ENCODE data around the gene PEX11A. TPM values are rescaled to one million over a fixed set of nuclear protein-coding genes. Genes with fewer than 3 reads are reported as not detected.

Gene PEX11A
- total RNA-seq, 2 donors from 2014 or later: 4.5 to 17.3 TPM

GRCh38 chr15:89714775-89715174 is 24.2 kb upstream of the PEX11A start:
- H3K9me3 ChIP-seq: no peaks in the 10 kb centered on the region
- H3K4me1 ChIP-seq (ENCODE audit: control insufficient read depth in 1 of 2, low read depth in 2 of 2): no peaks in the 10 kb centered on the region
- DNase-seq (ENCODE audit: low spot score) (no peak), ATAC-seq (ENCODE audit: insufficient number of reproducible peaks, low FRiP score, low read depth) (no peak)
- H3K4me3 ChIP-seq: no peak overlapping the region
- H3K27me3 ChIP-seq (replicated peaks; ENCODE audit: insufficient read depth): no peaks in the 10 kb centered on the region
- H3K36me3 ChIP-seq: no peaks in the 10 kb centered on the region
- TF ChIP-seq CTCF (IDR thresholded peaks at IDR 0.05): no peak
- H3K27ac ChIP-seq: no peak overlapping the region

- Histone ChIP-seq H3K27me3 (replicated peaks; ENCODE audit: insufficient read depth) (no peaks in the 10 kb centered on the region), H3K27ac (no peak overlapping the region), H3K36me3 (no peaks in the 10 kb centered on the region), H3K9me3 (no peaks in the 10 kb centered on the region), H3K4me3 (no peak overlapping the region), H3K4me1 (ENCODE audit: control insufficient read depth in 1 of 2, low read depth in 2 of 2) (peaks cover 15 to 22% of the 10 kb centered on the region in 2 donors)
- no peak for ATAC-seq (ENCODE audit: insufficient number of reproducible peaks, low FRiP score, low read depth)
- no peak for DNase-seq (ENCODE audit: low spot score)
- TF ChIP-seq CTCF (IDR thresholded peaks at IDR 0.05): no peak
These were observed 17.0 kb upstream of the PEX11A start for GRCh38 chr15:89707577-89707976.

GRCh38 chr15:89704411-89704810 is 13.9 kb upstream of the PEX11A start:
- H3K4me3 ChIP-seq: no peak overlapping the region
- no peak for TF ChIP-seq CTCF (IDR thresholded peaks at IDR 0.05)
- no peaks in the 10 kb centered on the region for H3K36me3 ChIP-seq
- peaks cover 15 to 22% of the 10 kb centered on the region in 2 donors for H3K4me1 ChIP-seq (ENCODE audit: control insufficient read depth in 1 of 2, low read depth in 2 of 2)
- peak; percentile 43 for ATAC-seq (ENCODE audit: insufficient number of reproducible peaks, low FRiP score, low read depth)
- no peaks in the 10 kb centered on the region for H3K9me3 ChIP-seq
- no peak for DNase-seq (ENCODE audit: low spot score)
- H3K27me3 ChIP-seq (replicated peaks; ENCODE audit: insufficient read depth): no peaks in the 10 kb centered on the region
- peak overlapping the region in 1 of 2 donors; percentile 15 for H3K27ac ChIP-seq

DNA sequence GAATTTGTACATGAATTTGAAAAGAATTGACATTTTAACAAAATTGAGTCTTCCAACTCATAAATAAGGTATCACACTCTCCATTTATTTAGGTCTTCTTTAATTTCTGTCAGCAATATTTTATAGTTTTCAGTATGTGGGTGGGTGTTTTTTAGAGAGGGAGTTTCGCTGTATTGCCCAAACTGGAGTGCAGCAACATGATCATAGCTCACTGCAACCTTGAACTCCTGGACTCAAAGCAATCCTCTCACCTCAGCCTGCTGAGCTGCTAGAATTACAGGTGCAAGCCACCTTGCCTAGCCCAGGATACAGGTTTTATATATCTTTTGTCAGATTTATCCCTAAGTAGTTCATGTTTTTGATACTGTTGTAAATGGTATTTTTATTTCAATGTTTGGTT is 4.6 kb upstream of the PEX11A start:
- TF ChIP-seq CTCF (IDR thresholded peaks at IDR 0.05): no peak
- H3K9me3 ChIP-seq: no peaks in the 10 kb centered on the region
- H3K4me1 ChIP-seq (ENCODE audit: control insufficient read depth in 1 of 2, low read depth in 2 of 2): peaks cover 0 to 4% of the 10 kb centered on the region in 2 donors
- ATAC-seq (ENCODE audit: insufficient number of reproducible peaks, low FRiP score, low read depth): no peak
- no peak overlapping the region for H3K27ac ChIP-seq
- no peaks in the 10 kb centered on the region for H3K27me3 ChIP-seq (replicated peaks; ENCODE audit: insufficient read depth)
- no peak overlapping the region for H3K4me3 ChIP-seq
- no peaks in the 10 kb centered on the region for H3K36me3 ChIP-seq
- DNase-seq (ENCODE audit: low spot score): no peak

DNA sequence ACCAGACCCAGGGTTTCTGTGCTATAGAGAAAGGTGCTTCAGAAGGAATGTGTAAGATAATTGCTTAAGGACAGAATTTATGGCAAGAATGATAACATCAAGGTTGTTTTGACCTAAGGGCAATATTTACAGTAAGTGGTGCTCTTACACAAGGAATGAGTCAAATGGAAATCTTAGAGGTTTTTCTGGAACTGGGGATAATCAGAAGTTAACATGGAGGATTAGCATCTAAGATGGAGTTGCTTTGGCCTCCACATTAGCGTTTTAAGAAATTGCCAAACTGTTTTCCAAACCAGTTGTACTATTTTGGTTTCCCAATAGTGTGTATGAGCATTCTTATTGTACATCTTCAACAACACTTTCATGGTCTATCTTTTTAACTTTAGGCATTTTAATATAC is 3.1 kb upstream of the PEX11A start:
- no peak overlapping the region for H3K4me3 ChIP-seq
- H3K36me3 ChIP-seq: no peaks in the 10 kb centered on the region
- no peak overlapping the region for H3K27ac ChIP-seq
- ATAC-seq (ENCODE audit: insufficient number of reproducible peaks, low FRiP score, low read depth): no peak
- no peaks in the 10 kb centered on the region for H3K9me3 ChIP-seq
- H3K27me3 ChIP-seq (replicated peaks; ENCODE audit: insufficient read depth): no peaks in the 10 kb centered on the region
- no peak for TF ChIP-seq CTCF (IDR thresholded peaks at IDR 0.05)
- peaks cover 6 to 19% of the 10 kb centered on the region in 2 donors for H3K4me1 ChIP-seq (ENCODE audit: control insufficient read depth in 1 of 2, low read depth in 2 of 2)
- no peak for DNase-seq (ENCODE audit: low spot score)
